Nephron progenitor cell (in vitro differentiated cells): Measurements from ENCODE around the gene SMG1.

Source experiments
- DNase-seq: peaks from one replicate; pipeline ENCODE4 v3.0.0; 2021
- H3K27ac Mint-ChIP-seq: 2 replicates; pipeline ENCODE4 v1.8.0; 2021; ENCODE audit warnings: mild to moderate bottlenecking, moderate library complexity, mixed read lengths
- H3K27me3 Mint-ChIP-seq: 2 replicates; pipeline ENCODE4 v1.8.0; 2021; ENCODE audit warnings: mild to moderate bottlenecking, low read depth, mixed read lengths; ENCODE audit not compliant: poor library complexity
- H3K36me3 Mint-ChIP-seq: 2 replicates; pipeline ENCODE4 v1.8.0; 2021; ENCODE audit warnings: low read depth, mixed read lengths
- H3K4me1 Mint-ChIP-seq: 2 replicates; pipeline ENCODE4 v1.8.0; 2021; ENCODE audit warnings: mixed read lengths
- H3K4me3 Mint-ChIP-seq: 2 replicates; pipeline ENCODE4 v1.8.0; 2021; ENCODE audit warnings: mild to moderate bottlenecking, moderate library complexity, mixed read lengths
- H3K9me3 Mint-ChIP-seq: 2 replicates; pipeline ENCODE4 v1.8.0; 2021; ENCODE audit warnings: mild to moderate bottlenecking, moderate library complexity, mixed read lengths
- TF ChIP-seq, protein P1 (sequence below): fragments of 200-600 bp; sonication (generic); IDR thresholded peaks from 2 replicates; pipeline ENCODE4 v1.5.0; 2021; ENCODE audit warnings: antibody characterized with exemption

Gene SMG1

DNA sequence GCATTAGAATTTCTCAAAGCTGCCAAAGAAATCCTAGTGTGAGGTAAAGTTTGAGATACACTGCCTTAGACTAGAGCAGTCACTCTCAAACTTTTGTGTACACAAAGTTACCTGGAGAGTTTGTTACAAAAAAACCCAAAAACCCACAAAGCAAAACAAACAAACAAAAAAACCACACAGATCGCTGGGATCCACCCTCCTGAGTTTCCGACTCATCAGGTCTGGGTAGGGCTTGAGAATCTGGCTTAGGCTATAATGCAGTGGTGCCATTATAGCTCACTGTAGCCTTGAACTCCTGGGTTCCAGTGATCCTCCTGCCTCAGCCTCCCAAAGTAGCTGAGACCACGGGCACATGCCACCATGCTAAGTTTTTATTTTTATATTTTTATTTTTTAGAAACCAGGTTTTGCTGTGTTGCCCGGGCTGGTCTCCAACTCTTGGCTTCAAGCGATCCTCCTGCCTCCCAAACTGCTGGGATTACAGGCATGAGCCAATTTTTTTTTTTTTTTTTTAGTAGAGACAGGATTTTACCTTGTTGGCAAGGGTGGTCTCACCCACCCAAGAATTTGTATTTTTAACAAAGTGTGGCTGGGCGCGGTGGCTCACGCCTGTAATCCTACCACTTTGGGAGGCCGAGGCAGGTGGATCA lies 22.3 kb upstream of the SMG1 start:
- Mint-ChIP-seq H3K9me3 (no peaks in the 10 kb centered on the region), H3K36me3 (no peaks in the 10 kb centered on the region), H3K27me3 (peaks cover 8% of the 10 kb centered on the region), H3K27ac (no peak overlapping the region), H3K4me1 (no peaks in the 10 kb centered on the region), H3K4me3 (no peak overlapping the region)
- TF ChIP-seq, protein P1, sequence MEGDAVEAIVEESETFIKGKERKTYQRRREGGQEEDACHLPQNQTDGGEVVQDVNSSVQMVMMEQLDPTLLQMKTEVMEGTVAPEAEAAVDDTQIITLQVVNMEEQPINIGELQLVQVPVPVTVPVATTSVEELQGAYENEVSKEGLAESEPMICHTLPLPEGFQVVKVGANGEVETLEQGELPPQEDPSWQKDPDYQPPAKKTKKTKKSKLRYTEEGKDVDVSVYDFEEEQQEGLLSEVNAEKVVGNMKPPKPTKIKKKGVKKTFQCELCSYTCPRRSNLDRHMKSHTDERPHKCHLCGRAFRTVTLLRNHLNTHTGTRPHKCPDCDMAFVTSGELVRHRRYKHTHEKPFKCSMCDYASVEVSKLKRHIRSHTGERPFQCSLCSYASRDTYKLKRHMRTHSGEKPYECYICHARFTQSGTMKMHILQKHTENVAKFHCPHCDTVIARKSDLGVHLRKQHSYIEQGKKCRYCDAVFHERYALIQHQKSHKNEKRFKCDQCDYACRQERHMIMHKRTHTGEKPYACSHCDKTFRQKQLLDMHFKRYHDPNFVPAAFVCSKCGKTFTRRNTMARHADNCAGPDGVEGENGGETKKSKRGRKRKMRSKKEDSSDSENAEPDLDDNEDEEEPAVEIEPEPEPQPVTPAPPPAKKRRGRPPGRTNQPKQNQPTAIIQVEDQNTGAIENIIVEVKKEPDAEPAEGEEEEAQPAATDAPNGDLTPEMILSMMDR = no peak
- DNase-seq = no peak

DNA sequence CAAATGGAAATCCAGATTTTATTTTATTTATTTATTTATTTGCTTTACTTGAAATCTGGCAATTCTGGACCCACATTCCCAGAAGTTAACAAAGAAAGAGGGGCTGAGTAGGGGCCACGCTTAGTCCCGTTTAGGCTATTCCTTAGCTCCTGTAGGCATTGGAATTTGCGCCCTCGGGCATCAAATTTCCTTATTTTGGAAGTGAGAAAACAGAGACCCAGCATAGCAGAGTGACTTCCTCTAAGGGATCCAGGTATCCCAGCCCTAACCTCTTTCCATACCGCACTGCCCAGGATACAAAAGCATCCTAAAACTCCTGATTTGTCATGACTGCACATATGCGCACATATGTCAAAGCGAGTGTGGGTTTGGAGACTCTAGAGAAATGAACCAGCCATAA lies 19.0 kb upstream of the SMG1 start:
- TF ChIP-seq, protein P1 = no peak
- no peak overlapping the region for H3K27ac Mint-ChIP-seq
- no peaks in the 10 kb centered on the region for H3K4me1 Mint-ChIP-seq
- no peak for DNase-seq
- H3K27me3 Mint-ChIP-seq = peaks cover 11% of the 10 kb centered on the region
- H3K36me3 Mint-ChIP-seq = no peaks in the 10 kb centered on the region
- no peak overlapping the region for H3K4me3 Mint-ChIP-seq
- no peaks in the 10 kb centered on the region for H3K9me3 Mint-ChIP-seq

DNA sequence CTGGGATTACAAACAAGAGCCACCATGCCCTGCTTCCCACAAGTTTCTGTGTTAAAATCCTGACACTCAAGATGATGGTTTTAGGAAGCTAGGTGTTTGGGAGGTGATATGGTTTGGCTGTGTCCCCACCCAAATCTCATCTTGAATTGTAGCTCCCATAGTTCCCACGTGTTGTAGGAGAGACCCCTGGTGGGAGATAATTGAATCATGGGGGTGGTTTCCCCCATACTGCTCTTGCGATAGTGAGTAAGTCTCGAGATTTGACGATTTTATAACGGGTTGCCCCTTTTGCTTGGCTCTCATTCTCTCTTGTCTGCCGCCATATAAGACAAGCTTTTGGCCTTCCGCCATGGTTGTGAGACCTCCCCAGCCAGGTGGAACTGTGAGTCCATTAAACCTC lies 17.2 kb upstream of the SMG1 start:
- DNase-seq = no peak
- Mint-ChIP-seq H3K27ac (no peak overlapping the region), H3K9me3 (no peaks in the 10 kb centered on the region), H3K4me1 (no peaks in the 10 kb centered on the region), H3K27me3 (peaks cover 11% of the 10 kb centered on the region), H3K36me3 (no peaks in the 10 kb centered on the region), H3K4me3 (no peak overlapping the region)
- TF ChIP-seq, protein P1 = no peak

DNA sequence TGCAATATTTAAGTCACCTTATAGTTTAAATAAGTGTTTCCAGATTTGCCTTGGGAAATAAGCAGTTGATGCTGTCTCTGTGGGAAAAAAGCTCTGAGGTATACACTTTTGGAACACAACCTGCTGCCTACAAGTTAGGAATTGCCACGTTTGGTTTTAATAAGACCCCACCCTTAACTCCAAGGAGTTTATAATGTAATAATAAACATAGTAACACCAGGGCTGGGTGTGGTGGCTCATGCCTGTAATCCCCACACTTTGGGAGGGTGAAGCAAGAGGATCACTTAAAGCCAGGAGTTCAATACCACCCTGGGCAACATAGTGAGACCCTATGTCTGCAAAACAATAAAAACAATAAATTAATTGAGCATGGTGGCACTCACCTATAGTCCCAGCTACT lies 15.9 kb upstream of the SMG1 start:
- TF ChIP-seq, protein P1 = no peak
- H3K9me3 Mint-ChIP-seq = no peaks in the 10 kb centered on the region

DNA sequence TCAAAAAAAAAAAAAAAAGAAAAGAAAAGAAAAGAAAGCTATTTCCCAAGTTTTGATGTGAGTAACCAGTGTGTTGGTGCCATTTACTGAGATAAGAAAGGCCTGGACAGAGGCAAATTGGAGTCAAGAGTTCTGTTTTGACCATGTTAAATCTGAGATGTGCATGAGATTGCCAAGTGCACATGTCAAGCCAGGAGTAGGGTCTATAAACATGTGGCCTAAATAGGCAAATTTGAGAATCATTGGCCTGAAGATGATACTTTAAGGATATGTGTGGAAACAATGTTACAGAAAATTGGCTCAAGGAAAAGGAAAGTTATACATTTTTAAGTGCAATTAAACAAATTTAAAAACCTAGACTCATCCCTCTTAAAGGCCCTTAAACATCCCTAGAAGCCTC lies 15.3 kb upstream of the SMG1 start:
- Mint-ChIP-seq H3K9me3 (no peaks in the 10 kb centered on the region), H3K4me1 (no peaks in the 10 kb centered on the region), H3K36me3 (no peaks in the 10 kb centered on the region), H3K27me3 (peaks cover 14% of the 10 kb centered on the region), H3K4me3 (no peak overlapping the region), H3K27ac (no peak overlapping the region)
- TF ChIP-seq, protein P1 = no peak
- DNase-seq = no peak

More for the DNA sequence above, 15.9 kb upstream of the SMG1 start:
- Mint-ChIP-seq H3K36me3 (no peaks in the 10 kb centered on the region), H3K27me3 (peaks cover 14% of the 10 kb centered on the region), H3K4me1 (no peaks in the 10 kb centered on the region), H3K27ac (no peak overlapping the region), H3K4me3 (no peak overlapping the region)
- no peak for DNase-seq

DNA sequence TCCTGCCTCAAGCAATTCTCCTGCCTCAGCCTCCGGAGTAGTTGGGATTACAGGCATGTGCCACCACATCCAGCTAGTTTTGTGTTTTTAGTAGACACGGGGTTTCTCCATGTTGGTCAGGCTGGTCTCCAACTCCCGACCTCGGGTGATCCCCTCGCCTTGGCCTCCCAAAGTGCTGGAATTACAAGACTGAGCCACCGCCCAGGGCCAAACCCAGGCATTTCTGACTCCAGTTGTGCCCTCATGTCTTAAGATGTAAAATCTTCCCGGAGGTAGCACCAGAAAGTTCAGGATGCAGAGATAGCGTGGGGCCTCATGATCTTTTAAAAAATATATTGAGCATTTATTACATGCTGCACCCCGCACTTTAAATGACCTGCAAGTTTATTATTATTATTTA lies 12.8 kb upstream of the SMG1 start:
- no peak for DNase-seq
- Mint-ChIP-seq H3K9me3 (no peaks in the 10 kb centered on the region), H3K36me3 (no peaks in the 10 kb centered on the region), H3K27ac (no peak overlapping the region), H3K27me3 (peaks cover 7% of the 10 kb centered on the region), H3K4me1 (peaks cover under 1% of the 10 kb centered on the region), H3K4me3 (no peak overlapping the region)
- TF ChIP-seq, protein P1 = no peak
